Mesendoderm (in vitro differentiated cells): ENCODE results near the gene OMA1.

Experiments used
- DNase-seq: peaks from one replicate; pipeline ENCODE4 v3.0.0; 2013
- H2AK5ac ChIP-seq: 2 replicates; pipeline ENCODE4 v1.6.1; 2013; ENCODE audit warnings: low read length, inconsistent platforms
- H2BK120ac ChIP-seq: 2 replicates; pipeline ENCODE4 v1.6.1; 2013; ENCODE audit warnings: low read depth, mild to moderate bottlenecking, low read length, moderate library complexity, mixed read lengths
- H2BK15ac ChIP-seq: replicated peaks from 2 replicates; pipeline ENCODE4 v1.6.1; 2013; ENCODE audit warnings: low read depth, mild to moderate bottlenecking, moderate library complexity
- H2BK5ac ChIP-seq: 2 replicates; pipeline ENCODE4 v1.6.1; 2013; ENCODE audit warnings: low read length, inconsistent platforms
- H3K18ac ChIP-seq: 2 replicates; pipeline ENCODE4 v1.6.1; 2013; ENCODE audit warnings: mild to moderate bottlenecking, low read length, mixed read lengths
- H3K23ac ChIP-seq: one replicate; pipeline ENCODE4 v1.6.1; 2013; ENCODE audit warnings: low read length
- H3K27ac ChIP-seq: 2 replicates; pipeline ENCODE4 v1.5.1; 2013; ENCODE audit warnings: low read depth, mild to moderate bottlenecking, inconsistent platforms, low read length, moderate library complexity
- H3K27me3 ChIP-seq: 2 replicates; pipeline ENCODE4 v1.6.1; 2013; ENCODE audit warnings: low read length, control low read depth, mild to moderate bottlenecking, inconsistent platforms; ENCODE audit not compliant: insufficient read depth, poor library complexity
- H3K36me3 ChIP-seq: 2 replicates; pipeline ENCODE4 v1.6.1; 2013; ENCODE audit warnings: low read length, inconsistent platforms; ENCODE audit not compliant: control insufficient read depth, insufficient read depth
- H3K4ac ChIP-seq: one replicate; pipeline ENCODE4 v1.6.1; 2013; ENCODE audit warnings: low read depth, mild to moderate bottlenecking, low read length, moderate library complexity
- H3K4me1 ChIP-seq: 2 replicates; pipeline ENCODE4 v1.6.1; 2013; ENCODE audit warnings: low read depth, low read length, inconsistent platforms; ENCODE audit not compliant: control insufficient read depth
- H3K4me2 ChIP-seq: 2 replicates; pipeline ENCODE4 v1.6.1; 2013; ENCODE audit warnings: low read length
- H3K4me3 ChIP-seq: 2 replicates; pipeline ENCODE4 v1.5.1; 2013; ENCODE audit warnings: mild to moderate bottlenecking, low read length
- H3K56ac ChIP-seq: one replicate; pipeline ENCODE4 v1.6.1; 2013; ENCODE audit warnings: low read length
- H3K79me1 ChIP-seq: 2 replicates; pipeline ENCODE4 v1.6.1; 2013; ENCODE audit warnings: low read length, inconsistent platforms
- H3K79me2 ChIP-seq: 2 replicates; pipeline ENCODE4 v1.6.1; 2013; ENCODE audit warnings: mild to moderate bottlenecking, low read length; ENCODE audit not compliant: control insufficient read depth, insufficient read depth
- H3K9ac ChIP-seq: 2 replicates; pipeline ENCODE4 v1.6.1; 2013; ENCODE audit warnings: low read length, inconsistent platforms
- H4K5ac ChIP-seq: one replicate; pipeline ENCODE4 v1.6.1; 2013; ENCODE audit warnings: low read length
- H4K8ac ChIP-seq: one replicate; pipeline ENCODE4 v1.6.1; 2013; ENCODE audit warnings: low read depth, mild to moderate bottlenecking, control low read depth, low read length, moderate library complexity
- WGBS: extraction: QIAGEN DNeasy Blood & Tissue Kit; methylation state at CpG from one replicate; pipeline ENCODE4 v1.1.7; 2013; ENCODE audit warnings: low lambda C conversion rate, missing lambda C conversion rate; ENCODE audit not compliant: insufficient coverage; ENCODE audit errors: extremely low coverage; 5-methylcytosine and 5-hydroxymethylcytosine counted together

The OMA1 gene

DNA sequence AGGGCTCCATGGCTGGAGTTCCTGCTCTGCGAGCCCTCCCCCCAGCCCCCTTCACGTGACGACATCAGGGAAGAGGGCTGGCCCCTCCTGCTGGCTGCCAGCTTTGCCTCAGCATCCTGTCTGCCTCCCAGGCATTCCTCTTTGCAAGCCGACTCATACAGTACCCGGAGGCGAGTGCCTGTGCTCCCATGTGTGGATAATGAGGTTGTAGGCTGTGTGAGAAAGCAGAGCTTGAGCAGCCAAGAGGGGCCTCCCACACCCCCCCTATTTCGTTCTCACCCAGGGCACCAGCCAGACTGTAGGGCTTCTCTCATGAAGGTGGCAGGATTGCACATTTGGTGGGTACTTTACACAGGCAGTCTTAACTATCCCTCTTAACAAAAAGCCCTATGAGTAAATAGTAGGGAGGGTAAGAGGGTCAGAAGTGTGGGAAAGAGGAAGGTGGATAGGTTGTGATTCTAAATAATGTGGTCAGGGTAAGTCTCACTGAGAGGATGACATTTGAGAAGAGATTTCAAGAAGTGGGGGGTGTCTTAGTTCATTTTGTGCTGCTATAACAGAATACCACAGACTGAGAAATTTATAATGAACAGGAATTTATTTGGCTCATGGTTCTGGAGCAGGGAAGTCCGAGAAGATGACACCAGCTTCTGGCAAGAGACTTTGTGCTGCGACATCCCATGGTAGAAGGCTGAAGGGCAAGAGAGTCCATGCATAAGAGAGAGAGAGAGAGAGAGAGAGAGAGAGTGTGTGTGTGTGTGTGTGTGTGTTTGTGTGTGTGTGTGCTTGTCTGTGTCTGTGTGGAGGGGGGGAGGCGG is 113.5 kb downstream of the OMA1 start:
- no peak overlapping the region for H3K9ac ChIP-seq
- no peak overlapping the region for H3K27ac ChIP-seq
- no peak overlapping the region for H3K18ac ChIP-seq
- DNase-seq = peak; percentile 95
- H3K36me3 ChIP-seq = no peaks in the 10 kb centered on the region
- no peak overlapping the region for H2AK5ac ChIP-seq
- no peak overlapping the region for H3K4ac ChIP-seq
- H3K27me3 ChIP-seq = no peaks in the 10 kb centered on the region
- H4K8ac ChIP-seq = peak overlapping the region; percentile 97
- no peak overlapping the region for H4K5ac ChIP-seq
- H2BK5ac ChIP-seq = no peak overlapping the region
- no peak overlapping the region for H3K56ac ChIP-seq
- no peaks in the 10 kb centered on the region for H3K79me2 ChIP-seq
- H3K23ac ChIP-seq = no peak overlapping the region
- no CpG with 5 or more reads among the region's 10 CpGs for whole genome bisulfite sequencing
- no peak overlapping the region for H3K4me2 ChIP-seq
- no peaks in the 10 kb centered on the region for H3K79me1 ChIP-seq
- no peak overlapping the region for H3K4me3 ChIP-seq
- H2BK15ac ChIP-seq = no peak overlapping the region
- peaks cover 8% of the 10 kb centered on the region for H3K4me1 ChIP-seq
- H2BK120ac ChIP-seq = no peak overlapping the region

DNA sequence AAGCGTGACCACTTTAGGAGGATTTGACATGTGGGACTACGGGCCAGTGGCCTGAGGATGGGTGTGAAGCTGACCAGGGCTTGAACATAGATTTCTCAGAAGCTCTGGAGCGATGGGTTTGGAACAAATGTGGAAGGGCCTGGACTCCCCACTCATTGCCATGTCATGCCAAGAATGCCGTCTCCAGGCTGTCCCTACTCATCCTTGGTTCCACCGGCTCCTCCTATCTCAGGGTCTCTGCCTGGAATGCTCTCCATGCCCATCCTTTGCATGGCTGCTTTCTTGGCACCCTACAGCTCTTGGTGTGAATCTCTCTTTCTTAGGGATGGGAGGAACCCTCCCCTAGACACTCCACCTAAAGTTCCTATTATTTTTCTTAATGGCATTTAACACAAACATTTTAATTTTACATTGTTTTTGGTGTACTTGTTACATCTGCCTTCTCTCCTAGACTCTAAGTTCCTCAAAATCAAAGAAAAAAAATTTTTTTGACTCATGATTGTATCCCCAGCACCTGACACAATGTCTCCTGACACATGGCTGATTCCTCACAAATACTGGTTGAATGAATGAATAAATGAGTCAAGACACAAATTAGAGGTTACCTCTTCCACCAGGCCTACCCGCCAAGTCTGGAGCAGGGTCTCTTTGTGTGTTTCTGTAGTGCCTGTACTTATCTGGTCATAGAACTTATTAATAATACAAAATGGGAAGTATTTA is 114.5 kb downstream of the OMA1 start:
- Histone ChIP-seq H3K23ac (no peak overlapping the region), H2BK5ac (no peak overlapping the region), H3K18ac (no peak overlapping the region), H3K79me2 (no peaks in the 10 kb centered on the region), H3K4me3 (no peak overlapping the region), H3K4me2 (no peak overlapping the region), H3K79me1 (no peaks in the 10 kb centered on the region), H3K27me3 (no peaks in the 10 kb centered on the region), H3K27ac (no peak overlapping the region), H2BK15ac (no peak overlapping the region), H3K4ac (no peak overlapping the region), H2AK5ac (no peak overlapping the region), H4K8ac (no peak overlapping the region), H3K36me3 (no peaks in the 10 kb centered on the region), H3K9ac (no peak overlapping the region), H2BK120ac (no peak overlapping the region), H4K5ac (no peak overlapping the region), H3K56ac (no peak overlapping the region), H3K4me1 (peaks cover 8% of the 10 kb centered on the region)
- DNase-seq = no peak
- no CpG with 5 or more reads among the region's 6 CpGs for WGBS
